K562 (cell line): ENCODE data around the gene ATP6V0E1. TPM values are rescaled to one million over a fixed set of nuclear protein-coding genes. Genes with fewer than 3 reads are reported as not detected.
A peak's percentile ranks its signal among the peaks of the same experiment; 100 is the strongest.

Experiments used
- ADNP ChIP-seq: fragments of 200-800 bp; sonication (Bioruptor generic); IDR thresholded peaks from 2 replicates; pipeline ENCODE4 v1.6.1; 2016; ENCODE audit warnings: missing genetic modification characterization, missing compliant biosample characterization
- AFF1 ChIP-seq, 2 experiments: fragments of 450-650 bp; IDR thresholded peaks; 2 replicates each; pipeline ENCODE4 v1.6.1; 2018; ENCODE audit warnings: mild to moderate bottlenecking in 2 of 2, low read depth in 1 of 2; ENCODE audit not compliant: partially characterized antibody in 2 of 2
- ARNT ChIP-seq, 2 experiments: fragments of 450-650 bp; IDR thresholded peaks; 2 replicates each; pipeline ENCODE4 v1.6.1; 2016; ENCODE audit warnings: mild to moderate bottlenecking in 1 of 2
- CXXC5 ChIP-seq: fragments of 250-450 bp; sonication (Bioruptor Pico); IDR thresholded peaks from 2 replicates; pipeline ENCODE4 v1.8.0; 2022; ENCODE audit warnings: inconsistent platforms, mild to moderate bottlenecking, moderate library complexity
- E2F5 ChIP-seq: sonication (generic); formaldehyde crosslinking; IDR thresholded peaks from 2 replicates; pipeline ENCODE4 v1.8.0; 2022; ENCODE audit warnings: mild to moderate bottlenecking, missing genetic modification reagents
- EGR1 ChIP-seq: fragments of 450-650 bp; conservative IDR thresholded peaks from 2 replicates; pipeline ENCODE4 v1.6.1; 2017; ENCODE audit warnings: mild to moderate bottlenecking
- GATAD2A ChIP-seq: fragments of 450-650 bp; IDR thresholded peaks from 2 replicates; pipeline ENCODE4 v1.6.1; 2017
- HNRNPL ChIP-seq: fragments of 200-400 bp; formaldehyde crosslinking; IDR thresholded peaks from 2 replicates; pipeline ENCODE4 v1.6.1; 2017; ENCODE audit warnings: low read depth, mild to moderate bottlenecking, low read length
- L3MBTL2 ChIP-seq: fragments of 450-650 bp; IDR thresholded peaks from 2 replicates; pipeline ENCODE4 v1.6.1; 2016; ENCODE audit warnings: mild to moderate bottlenecking, moderate library complexity
- MNT ChIP-seq, 2 experiments: fragments of 450-650 bp; conservative IDR thresholded peaks; 2 replicates each; pipeline ENCODE4 v1.6.1; 2017; ENCODE audit warnings: mild to moderate bottlenecking in 2 of 2, moderate library complexity in 2 of 2
- MTA2 ChIP-seq: fragments of 450-650 bp; IDR thresholded peaks from 2 replicates; pipeline ENCODE4 v1.6.1; 2016; ENCODE audit warnings: low read depth
- NONO ChIP-seq, 2 experiments: fragments of 200-400 bp in 1 of 2; fragments of 450-650 bp in 1 of 2; formaldehyde crosslinking in 1 of 2; IDR thresholded peaks; 2 replicates each; pipeline ENCODE4 v1.6.1; 2017; ENCODE audit warnings: low read depth in 2 of 2, mild to moderate bottlenecking in 2 of 2, moderate library complexity in 2 of 2, low read length in 1 of 2
- SNIP1 ChIP-seq: fragments of 450-650 bp; IDR thresholded peaks from 2 replicates; pipeline ENCODE4 v1.7.1; 2017; ENCODE audit warnings: low read depth, mild to moderate bottlenecking
- TEAD1 ChIP-seq, 2 experiments: fragments of 450-650 bp in 1 of 2; sonication (generic) in 1 of 2; formaldehyde crosslinking; IDR thresholded peaks; 2 replicates each; pipeline versions ENCODE4 v1.4.0 to v1.8.0; 2020 to 2022; ENCODE audit warnings: mild to moderate bottlenecking in 2 of 2, missing genetic modification reagents in 1 of 2
- TEAD4 ChIP-seq, 2 experiments: sonication (generic) in 1 of 2; formaldehyde crosslinking in 1 of 2; IDR thresholded peaks; 2 replicates each; pipeline versions ENCODE4 v1.6.1 to v1.8.0; 2012 to 2022; ENCODE audit warnings: borderline replicate concordance in 1 of 2, inconsistent platforms in 1 of 2, low read length in 1 of 2, mild to moderate bottlenecking in 1 of 2, missing genetic modification reagents in 1 of 2
- WHSC1 ChIP-seq: IDR thresholded peaks from one replicate; pipeline ENCODE4 v1.6.1; 2012; ENCODE audit warnings: low read length, control low read depth, inconsistent platforms
- ZBTB5 ChIP-seq: fragments of 450-650 bp; IDR thresholded peaks from 2 replicates; pipeline ENCODE4 v1.6.1; 2017; ENCODE audit warnings: antibody characterized with exemption
- ZNF24 ChIP-seq: fragments of 450-650 bp; IDR thresholded peaks from 2 replicates; pipeline ENCODE4 v1.6.1; 2016
- ZNF57 ChIP-seq: fragments of 450-650 bp; formaldehyde crosslinking; IDR thresholded peaks from 2 replicates; pipeline ENCODE4 v1.4.0; 2020; ENCODE audit warnings: mild to moderate bottlenecking, moderate library complexity
- ZSCAN32 ChIP-seq: fragments of 450-650 bp; formaldehyde crosslinking; IDR thresholded peaks from 2 replicates; pipeline ENCODE4 v1.4.0; 2020; ENCODE audit warnings: mild to moderate bottlenecking, moderate library complexity
- polyA plus RNA-seq, 8 experiments: library from polyadenylated mRNA; depleted of rRNA in 4 of 8; stranded (reverse) in 5 of 8; unstranded in 3 of 8; fragments of >200 nt; fragmentation: Nextera tagmentation in 2 of 8; fragmentation: Illumina TruSeq in 1 of 8; extraction: Ambion mirVana in 2 of 8; extraction: Trizol in 1 of 8; gene quantifications; 2 replicates each; pipeline versions ENCODE4 v1.2.1 to v1.2.3, GENCODE V29; 2011 to 2014; ENCODE audit warnings: inconsistent platforms in 1 of 8, missing spikeins in 1 of 8
- total RNA-seq, 7 experiments: library from RNA; depleted of rRNA in 6 of 7; stranded (reverse); fragments of >200 nt in 6 of 7; fragmentation: Illumina TruSeq in 2 of 7; extraction: Trizol in 2 of 7; gene quantifications; 2 replicates each; pipeline versions ENCODE4 v1.2.1 to v1.2.3, GENCODE V29; 2011 to 2021; ENCODE audit warnings: low replicate concordance in 1 of 7

The ATP6V0E1 gene
- total and polyA plus RNA-seq, 9 of the 15 experiments (the other 6 are each of a cell fraction or from before 2014, with no cell fraction given), result 63.8 to 395 (median 112) TPM

GRCh38 chr5:173055983-173056782, 72.6 kb downstream of the ATP6V0E1 start, which contains the start of gene CREBRF (continued):
- TF ChIP-seq AFF1 (IDR thresholded peaks at IDR 0.05; ENCODE audit: low read depth in 1 of 2, partially characterized antibody in 2 of 2) (peak in 1 of 2 experiments; percentile 21), MNT (conservative IDR thresholded peaks at IDR 0.05) (peak; percentile 100), WHSC1 (no peak), ZNF24 (0 out of 2 replicates have a peak, but pooled peaks have one; percentile 2), HNRNPL (no peak), ZNF57 (CRISPR knock-in tag) (no peak), NONO (IDR thresholded peaks at IDR 0.05; ENCODE audit: low read depth in 2 of 2, low read length in 1 of 2) (no peak), L3MBTL2 (peak; percentile 80), ARNT (IDR thresholded peaks at IDR 0.05) (no peak), EGR1 (peak; percentile 99), ZSCAN32 (CRISPR knock-in tag) (no peak), GATAD2A (no peak), E2F5 (CRISPR knock-in tag) (no peak), ZBTB5 (no peak), SNIP1 (no peak), CXXC5 (peak; percentile 87), TEAD1 (CRISPR knock-in tag; IDR thresholded peaks at IDR 0.05) (peak in 1 of 2 experiments; percentile 67; a peak in 2 of 4 replicates), ADNP (tag) (no peak), TEAD4 (IDR thresholded peaks at IDR 0.05; ENCODE audit: low read length) (peak; percentile 45; the same call in 1 of the 2 replicates), TEAD4 (CRISPR knock-in tag; IDR thresholded peaks at IDR 0.05; ENCODE audit: borderline replicate concordance) (no peak), MTA2 (no peak)
